Measurements from ENCODE around the gene BSND. TPM values are rescaled to one million over a fixed set of nuclear protein-coding genes. Genes with fewer than 3 reads are reported as not detected.

BSND gene
- total RNA-seq, 1 donor from 2014 or later, result not detected

GRCh38 chr1:55038974-55039341 is 40.2 kb downstream of the BSND start:
- Histone ChIP-seq H3K36me3 (ENCODE audit: control insufficient read depth, insufficient read depth, low read length) (peaks cover 1% of the 10 kb centered on the region), H3K27me3 (ENCODE audit: control insufficient read depth, insufficient read depth, low read length) (no peaks in the 10 kb centered on the region), H3K4me3 (ENCODE audit: low read depth, low read length) (peak overlapping the region; percentile 48)
- FAIRE-seq, result no peak
- TF ChIP-seq CTCF (IDR thresholded peaks at IDR 0.05; ENCODE audit: insufficient read depth, low read length, severe bottlenecking), result no peak
- DNase-seq (ENCODE audit: low read depth), result no peak

- DNase-seq (ENCODE audit: low read depth) (peak; percentile 78), FAIRE-seq (no peak)
- Histone ChIP-seq H3K27me3 (ENCODE audit: control insufficient read depth, insufficient read depth, low read length) (no peaks in the 10 kb centered on the region), H3K4me3 (ENCODE audit: low read depth, low read length) (peak within 1 kb of the TSS; percentile 48), H3K36me3 (ENCODE audit: control insufficient read depth, insufficient read depth, low read length) (peaks cover 3% of the 10 kb centered on the region)
- no peak for TF ChIP-seq CTCF (IDR thresholded peaks at IDR 0.05; ENCODE audit: insufficient read depth, low read length, severe bottlenecking)
These were observed 40.8 kb downstream of the BSND start, which contains the start of gene PCSK9 for GRCh38 chr1:55039342-55040082. PCSK9 (plus strand) TSS chr1:55039548; CDS start chr1:55039838, 290 bp downstream.

GRCh38 chr1:55040083-55040932 is 41.6 kb downstream of the BSND start:
- TF ChIP-seq CTCF (IDR thresholded peaks at IDR 0.05; ENCODE audit: insufficient read depth, low read length, severe bottlenecking), result no peak
- Histone ChIP-seq H3K4me3 (ENCODE audit: low read depth, low read length) (peak overlapping the region; percentile 48), H3K27me3 (ENCODE audit: control insufficient read depth, insufficient read depth, low read length) (no peaks in the 10 kb centered on the region), H3K36me3 (ENCODE audit: control insufficient read depth, insufficient read depth, low read length) (peaks cover 9% of the 10 kb centered on the region)
- FAIRE-seq (no peak), DNase-seq (ENCODE audit: low read depth) (peak; percentile 11)

GRCh38 chr1:55040933-55041494 is 42.3 kb downstream of the BSND start:
- no peak for FAIRE-seq
- DNase-seq (ENCODE audit: low read depth), result peak; percentile 13
- Histone ChIP-seq H3K36me3 (ENCODE audit: control insufficient read depth, insufficient read depth, low read length) (peaks cover 11% of the 10 kb centered on the region), H3K27me3 (ENCODE audit: control insufficient read depth, insufficient read depth, low read length) (no peaks in the 10 kb centered on the region), H3K4me3 (ENCODE audit: low read depth, low read length) (peak overlapping the region; percentile 48)
- no peak for TF ChIP-seq CTCF (IDR thresholded peaks at IDR 0.05; ENCODE audit: insufficient read depth, low read length, severe bottlenecking)

GRCh38 chr1:55041613-55042012 is 42.9 kb downstream of the BSND start:
- Histone ChIP-seq H3K27me3 (ENCODE audit: control insufficient read depth, insufficient read depth, low read length) (no peaks in the 10 kb centered on the region), H3K4me3 (ENCODE audit: low read depth, low read length) (no peak overlapping the region), H3K36me3 (ENCODE audit: control insufficient read depth, insufficient read depth, low read length) (peaks cover 11% of the 10 kb centered on the region)
- TF ChIP-seq CTCF (IDR thresholded peaks at IDR 0.05; ENCODE audit: insufficient read depth, low read length, severe bottlenecking), result no peak
- DNase-seq (ENCODE audit: low read depth) (no peak), FAIRE-seq (no peak)

All from bronchial epithelial cell (primary cell).